ENCODE results near the gene MUC3A.
"Not testable (repeated sequence)": the region's sequence is repeated elsewhere in the genome, so short reads cannot be mapped to it uniquely, and the experiment has no call there.

Gene MUC3A

DNA sequence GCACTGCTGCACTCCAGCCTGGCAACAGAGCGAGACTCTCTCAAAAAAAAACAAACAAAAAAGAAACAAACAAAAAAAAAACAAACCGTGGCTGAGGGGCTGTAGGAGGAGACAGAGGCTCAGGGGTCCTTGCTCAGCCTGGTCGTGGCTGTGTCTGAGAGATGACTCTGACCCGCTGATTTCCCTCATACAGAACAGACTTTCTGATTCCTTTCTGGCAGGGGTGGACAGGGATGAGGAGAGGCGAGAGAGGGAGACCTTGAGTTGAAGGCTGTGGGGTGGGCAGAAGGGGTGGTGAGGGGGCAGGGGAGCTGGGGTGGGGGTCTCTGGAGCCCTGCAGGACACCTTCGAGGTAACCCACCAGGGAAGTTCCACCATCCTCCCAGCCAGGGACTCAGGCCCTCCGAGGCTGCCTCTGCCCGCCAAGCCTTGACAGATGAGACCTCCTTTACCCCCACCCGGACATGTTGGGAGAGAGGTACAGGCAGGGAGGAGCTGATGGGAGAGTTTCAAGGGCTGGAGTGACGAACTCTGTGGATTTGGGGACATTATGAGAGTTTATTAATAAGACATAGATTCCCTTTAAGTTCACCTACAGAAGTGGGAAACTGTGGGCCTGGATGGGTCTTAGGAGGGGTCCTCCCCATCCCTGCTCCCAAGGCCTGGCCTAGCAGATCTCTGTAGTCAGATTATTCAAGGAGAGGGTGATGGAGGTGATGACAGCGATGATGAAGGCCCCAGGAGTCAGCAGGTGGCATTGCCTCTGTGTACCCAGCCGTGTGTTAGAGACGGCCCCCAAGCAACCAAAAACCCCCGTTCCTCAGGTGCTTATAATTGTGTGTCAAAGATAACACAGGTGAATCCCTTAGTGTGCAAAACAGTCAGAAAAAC, 22.0 kb downstream of the MUC3A start:
- no peaks in the 10 kb centered on the region for H3K9me3 ChIP-seq (ENCODE audit: control insufficient read depth, insufficient read depth, low read length)
- H3K4me1 ChIP-seq (ENCODE audit: insufficient read depth, low read length) = peaks cover 6% of the 10 kb centered on the region; the same call in 1 of the 2 replicates
- no peaks in the 10 kb centered on the region for H3K36me3 ChIP-seq (ENCODE audit: insufficient read depth, low read length)
- no peak overlapping the region for H3K9ac ChIP-seq (ENCODE audit: low read depth, low read length)

DNA sequence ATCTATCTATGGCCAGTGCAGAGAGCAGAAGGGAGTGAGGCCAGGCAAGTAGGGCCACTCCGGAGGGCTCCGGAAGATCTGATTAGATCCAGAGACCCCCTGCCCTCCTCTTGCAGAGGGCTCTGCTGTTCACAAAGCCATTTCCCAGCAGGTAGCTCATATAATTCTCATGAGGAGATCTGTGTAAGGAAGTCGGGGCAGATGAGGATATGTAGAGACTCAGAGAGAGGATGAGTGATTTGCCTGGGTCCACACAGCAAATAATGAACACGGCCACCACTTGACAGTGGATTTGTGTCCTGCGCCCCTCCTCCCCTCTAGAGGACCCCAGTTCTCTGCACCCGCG, 22.6 kb downstream of the MUC3A start:
- no peak overlapping the region for H3K9ac ChIP-seq (ENCODE audit: low read depth, low read length)
- peaks cover 6% of the 10 kb centered on the region; the same call in 1 of the 2 replicates for H3K4me1 ChIP-seq (ENCODE audit: insufficient read depth, low read length)
- H3K9me3 ChIP-seq (ENCODE audit: control insufficient read depth, insufficient read depth, low read length) = no peaks in the 10 kb centered on the region
- no peaks in the 10 kb centered on the region for H3K36me3 ChIP-seq (ENCODE audit: insufficient read depth, low read length)

DNA sequence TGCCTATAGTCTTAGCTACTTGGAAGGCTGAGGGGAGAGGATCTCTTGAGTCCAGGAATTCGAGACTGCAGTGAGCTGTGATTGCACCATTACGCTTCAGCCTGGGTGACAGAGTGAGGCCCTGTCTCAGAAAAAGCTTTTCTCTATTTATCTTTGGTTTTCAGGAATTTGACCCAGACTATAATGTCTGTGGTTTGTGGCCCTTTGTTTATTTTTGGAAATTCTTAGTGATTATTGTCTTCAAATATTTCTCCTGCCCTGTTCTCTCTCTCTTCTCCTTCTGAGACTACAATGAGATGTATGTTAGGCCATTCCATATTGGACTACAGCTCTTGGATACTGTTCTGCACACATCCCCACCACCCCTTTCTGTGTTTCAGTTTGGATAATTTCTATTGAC, 24.7 kb downstream of the MUC3A start:
- Histone ChIP-seq H3K4me1 (ENCODE audit: insufficient read depth, low read length) (no peaks in the 10 kb centered on the region), H3K9me3 (ENCODE audit: control insufficient read depth, insufficient read depth, low read length) (no peaks in the 10 kb centered on the region), H3K36me3 (ENCODE audit: insufficient read depth, low read length) (no peaks in the 10 kb centered on the region), H3K9ac (ENCODE audit: low read depth, low read length) (no peak overlapping the region)

DNA sequence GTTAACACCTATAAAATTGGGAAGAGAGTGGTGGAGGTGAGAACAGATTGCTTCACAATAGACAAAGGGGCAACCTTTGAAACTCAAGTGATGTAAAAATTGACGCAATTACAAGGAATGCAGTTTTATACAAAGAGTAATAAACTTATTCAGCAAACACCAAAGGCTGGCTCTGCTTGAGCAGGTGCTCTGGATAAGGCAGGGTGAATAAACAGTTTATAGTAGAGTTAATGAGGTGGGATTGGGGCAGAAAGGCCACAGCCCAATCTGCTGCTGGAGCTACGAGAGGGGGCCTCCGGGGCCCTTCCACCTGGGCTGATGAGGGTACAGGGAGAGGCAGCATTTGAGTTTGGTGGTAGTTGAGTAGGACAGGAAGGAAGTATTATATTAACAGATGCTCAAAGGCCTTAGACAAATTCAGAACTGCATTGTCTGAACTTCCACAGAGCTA, 26.1 kb downstream of the MUC3A start:
- Histone ChIP-seq H3K4me1 (ENCODE audit: insufficient read depth, low read length) (no peaks in the 10 kb centered on the region), H3K9me3 (ENCODE audit: control insufficient read depth, insufficient read depth, low read length) (no peaks in the 10 kb centered on the region), H3K9ac (ENCODE audit: low read depth, low read length) (no peak overlapping the region), H3K36me3 (ENCODE audit: insufficient read depth, low read length) (no peaks in the 10 kb centered on the region)

DNA sequence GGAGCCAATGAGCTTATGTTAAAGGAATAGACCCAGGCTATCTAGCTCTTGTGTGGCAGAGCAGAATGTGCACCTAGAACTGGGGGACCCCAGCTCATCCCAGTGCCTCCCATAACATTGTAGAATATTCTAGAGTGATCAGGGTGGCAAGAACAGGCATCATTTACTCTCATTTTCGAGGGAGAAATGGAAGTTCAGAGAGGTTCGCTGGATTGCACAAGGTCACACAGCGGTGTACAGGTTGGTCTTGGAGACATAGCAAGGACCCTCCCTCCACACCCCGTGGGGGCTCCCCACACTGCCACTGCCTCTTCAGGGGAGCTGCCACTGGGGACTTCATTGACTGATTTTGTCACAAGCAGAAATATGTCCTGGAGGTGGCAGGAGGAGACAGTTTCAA, 29.0 kb downstream of the MUC3A start:
- Histone ChIP-seq H3K9me3 (ENCODE audit: control insufficient read depth, insufficient read depth, low read length) (no peaks in the 10 kb centered on the region), H3K36me3 (ENCODE audit: insufficient read depth, low read length) (no peaks in the 10 kb centered on the region), H3K4me1 (ENCODE audit: insufficient read depth, low read length) (0 out of 2 replicates have a peak, but pooled peaks cover 2% of the 10 kb centered on the region), H3K9ac (ENCODE audit: low read depth, low read length) (no peak overlapping the region)

DNA sequence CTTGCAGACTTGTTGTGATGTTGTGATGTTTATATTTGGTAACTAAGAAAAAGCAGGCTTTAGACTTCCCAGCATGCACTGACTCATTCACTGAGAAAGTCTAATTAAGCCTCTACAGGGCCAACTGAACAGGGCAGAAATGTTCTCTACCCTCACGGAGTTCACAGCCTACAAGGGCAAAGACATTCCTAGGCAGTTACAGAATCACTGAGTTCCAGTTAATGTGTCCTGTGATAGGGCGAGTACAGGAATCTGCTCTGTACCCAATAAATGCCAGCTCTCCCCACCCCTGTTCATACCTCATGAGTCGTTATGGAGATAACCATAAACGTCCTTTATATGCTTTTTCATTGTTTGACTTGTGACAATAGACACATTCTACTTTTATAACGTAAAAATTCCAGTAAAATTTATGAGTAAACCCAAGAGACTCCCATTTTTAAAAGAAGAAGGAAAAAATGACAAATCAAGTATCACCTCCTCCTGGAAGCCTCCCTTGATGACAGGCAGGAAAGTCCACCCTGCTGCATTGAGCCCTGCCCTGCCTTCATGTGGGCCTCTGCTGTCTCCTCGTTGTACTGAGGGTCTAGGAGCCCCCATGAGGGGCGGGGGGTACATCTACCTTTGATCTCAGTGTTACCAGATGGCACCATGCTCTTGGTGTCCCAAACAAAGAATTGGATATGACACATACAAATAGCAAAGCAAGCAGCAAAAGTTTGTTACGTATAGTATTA, 34.3 kb downstream of the MUC3A start:
- Histone ChIP-seq H3K9me3 (ENCODE audit: control insufficient read depth, insufficient read depth, low read length) (no peaks in the 10 kb centered on the region), H3K9ac (ENCODE audit: low read depth, low read length) (no peak overlapping the region), H3K36me3 (ENCODE audit: insufficient read depth, low read length) (no peaks in the 10 kb centered on the region), H3K4me1 (ENCODE audit: insufficient read depth, low read length) (0 out of 2 replicates have a peak, but pooled peaks cover 2% of the 10 kb centered on the region)

GRCh38 chr7:100984241-100984918, 35.0 kb downstream of the MUC3A start:
- H3K4me1 ChIP-seq (ENCODE audit: insufficient read depth, low read length); H3K9me3 ChIP-seq (ENCODE audit: control insufficient read depth, insufficient read depth, low read length); H3K36me3 ChIP-seq (ENCODE audit: insufficient read depth, low read length); H3K9ac ChIP-seq (ENCODE audit: low read depth, low read length): not testable (repeated sequence)

- not testable (repeated sequence) for H3K4me1 ChIP-seq (ENCODE audit: insufficient read depth, low read length); H3K9ac ChIP-seq (ENCODE audit: low read depth, low read length); H3K9me3 ChIP-seq (ENCODE audit: control insufficient read depth, insufficient read depth, low read length); H3K36me3 ChIP-seq (ENCODE audit: insufficient read depth, low read length)
These were observed 35.9 kb downstream of the MUC3A start for GRCh38 chr7:100985033-100985797.

DNA sequence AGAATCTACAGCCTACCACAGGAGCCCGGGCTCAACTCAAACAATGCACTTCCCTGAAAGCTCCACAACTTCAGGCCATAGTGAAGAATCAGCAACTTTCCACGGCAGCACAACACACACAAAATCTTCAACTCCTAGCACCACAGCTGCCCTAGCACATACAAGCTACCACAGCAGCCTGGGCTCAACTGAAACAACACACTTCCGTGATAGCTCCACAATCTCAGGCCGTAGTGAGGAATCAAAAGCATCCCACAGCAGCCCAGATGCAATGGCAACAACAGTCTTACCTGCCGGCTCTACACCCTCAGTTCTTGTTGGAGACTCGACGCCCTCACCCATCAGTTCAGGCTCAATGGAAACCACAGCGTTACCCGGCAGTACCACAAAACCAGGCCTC, 42.3 kb downstream of the MUC3A start:
- Histone ChIP-seq H3K36me3 (ENCODE audit: insufficient read depth, low read length) (no peaks in the 10 kb centered on the region), H3K9ac (ENCODE audit: low read depth, low read length) (no peak overlapping the region), H3K9me3 (ENCODE audit: control insufficient read depth, insufficient read depth, low read length) (no peaks in the 10 kb centered on the region), H3K4me1 (ENCODE audit: insufficient read depth, low read length) (no peaks in the 10 kb centered on the region)

GRCh38 chr7:100992280-100992679, 42.9 kb downstream of the MUC3A start:
- H3K9ac ChIP-seq (ENCODE audit: low read depth, low read length); H3K36me3 ChIP-seq (ENCODE audit: insufficient read depth, low read length); H3K9me3 ChIP-seq (ENCODE audit: control insufficient read depth, insufficient read depth, low read length); H3K4me1 ChIP-seq (ENCODE audit: insufficient read depth, low read length): not testable (repeated sequence)

GRCh38 chr7:100994671-100995070, 45.3 kb downstream of the MUC3A start:
- H3K9ac ChIP-seq (ENCODE audit: low read depth, low read length); H3K4me1 ChIP-seq (ENCODE audit: insufficient read depth, low read length); H3K9me3 ChIP-seq (ENCODE audit: control insufficient read depth, insufficient read depth, low read length); H3K36me3 ChIP-seq (ENCODE audit: insufficient read depth, low read length): not testable (repeated sequence)

DNA sequence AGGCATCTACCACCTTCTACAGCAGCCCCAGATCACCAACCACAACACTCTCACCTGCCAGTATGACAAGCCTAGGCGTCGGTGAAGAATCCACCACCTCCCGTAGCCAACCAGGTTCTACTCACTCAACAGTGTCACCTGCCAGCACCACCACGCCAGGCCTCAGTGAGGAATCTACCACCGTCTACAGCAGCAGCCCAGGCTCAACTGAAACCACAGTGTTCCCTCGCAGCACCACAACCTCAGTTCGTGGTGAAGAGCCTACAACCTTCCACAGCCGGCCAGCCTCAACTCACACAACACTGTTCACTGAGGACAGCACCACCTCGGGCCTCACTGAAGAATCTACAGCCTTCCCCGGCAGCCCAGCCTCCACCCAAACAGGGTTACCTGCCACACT, 49.2 kb downstream of the MUC3A start:
- H3K9ac ChIP-seq (ENCODE audit: low read depth, low read length); H3K36me3 ChIP-seq (ENCODE audit: insufficient read depth, low read length); H3K9me3 ChIP-seq (ENCODE audit: control insufficient read depth, insufficient read depth, low read length); H3K4me1 ChIP-seq (ENCODE audit: insufficient read depth, low read length): not testable (repeated sequence)

DNA sequence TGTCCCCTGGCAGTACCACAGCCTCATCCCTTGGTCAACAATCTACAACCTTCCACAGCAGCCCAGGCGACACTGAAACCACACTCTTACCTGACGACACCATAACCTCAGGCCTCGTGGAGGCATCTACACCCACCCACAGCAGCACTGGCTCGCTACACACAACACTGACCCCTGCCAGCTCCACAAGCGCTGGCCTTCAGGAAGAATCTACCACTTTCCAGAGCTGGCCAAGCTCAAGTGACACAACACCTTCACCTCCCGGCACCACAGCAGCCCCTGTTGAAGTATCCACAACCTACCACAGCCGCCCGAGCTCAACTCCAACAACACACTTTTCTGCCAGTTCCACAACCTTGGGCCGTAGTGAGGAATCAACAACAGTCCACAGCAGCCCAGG, 50.0 kb downstream of the MUC3A start:
- H3K9me3 ChIP-seq (ENCODE audit: control insufficient read depth, insufficient read depth, low read length); H3K9ac ChIP-seq (ENCODE audit: low read depth, low read length); H3K4me1 ChIP-seq (ENCODE audit: insufficient read depth, low read length); H3K36me3 ChIP-seq (ENCODE audit: insufficient read depth, low read length): not testable (repeated sequence)

DNA sequence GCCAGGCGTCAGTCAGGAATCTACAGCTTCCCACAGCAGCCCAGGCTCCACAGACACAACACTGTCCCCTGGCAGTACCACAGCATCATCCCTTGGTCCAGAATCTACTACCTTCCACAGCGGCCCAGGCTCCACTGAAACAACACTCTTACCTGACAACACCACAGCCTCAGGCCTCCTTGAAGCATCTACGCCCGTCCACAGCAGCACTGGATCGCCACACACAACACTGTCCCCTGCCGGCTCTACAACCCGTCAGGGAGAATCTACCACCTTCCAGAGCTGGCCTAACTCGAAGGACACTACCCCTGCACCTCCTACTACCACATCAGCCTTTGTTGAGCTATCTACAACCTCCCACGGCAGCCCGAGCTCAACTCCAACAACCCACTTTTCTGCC, 50.7 kb downstream of the MUC3A start:
- not testable (repeated sequence) for H3K9me3 ChIP-seq (ENCODE audit: control insufficient read depth, insufficient read depth, low read length); H3K4me1 ChIP-seq (ENCODE audit: insufficient read depth, low read length); H3K9ac ChIP-seq (ENCODE audit: low read depth, low read length); H3K36me3 ChIP-seq (ENCODE audit: insufficient read depth, low read length)
